K562 (cell line): Measurements from ENCODE around the gene ZNF775. TPM values are rescaled to one million over a fixed set of nuclear protein-coding genes. Genes with fewer than 3 reads are reported as not detected.
A peak's percentile ranks its signal among the peaks of the same experiment; 100 is the strongest.

Experiments used
- BCLAF1 ChIP-seq, 2 experiments: fragments of 450-650 bp in 1 of 2; IDR thresholded peaks; 2 replicates each; pipeline ENCODE4 v1.6.1; 2011 to 2017; ENCODE audit warnings: low read depth in 2 of 2, antibody characterized with exemption in 1 of 2, borderline replicate concordance in 1 of 2, low read length in 1 of 2, mild to moderate bottlenecking in 1 of 2, mixed read lengths in 1 of 2; ENCODE audit not compliant: control insufficient read depth in 1 of 2
- C11orf30 ChIP-seq: fragments of 450-650 bp; IDR thresholded peaks from 2 replicates; pipeline ENCODE4 v1.6.1; 2016; ENCODE audit warnings: low read depth, mild to moderate bottlenecking
- COPS2 ChIP-seq: fragments of 450-650 bp; conservative IDR thresholded peaks from 2 replicates; pipeline ENCODE4 v1.6.1; 2016; ENCODE audit warnings: mild to moderate bottlenecking, moderate library complexity
- ETV1 ChIP-seq: fragments of 450-650 bp; conservative IDR thresholded peaks from 2 replicates; pipeline ENCODE4 v1.6.1; 2016; ENCODE audit warnings: missing genetic modification characterization, control low read depth, low read depth, missing compliant biosample characterization
- FOXP4 ChIP-seq: sonication (generic); formaldehyde crosslinking; IDR thresholded peaks from 2 replicates; pipeline ENCODE4 v1.8.0; 2022; ENCODE audit warnings: mild to moderate bottlenecking, missing genetic modification reagents, borderline replicate concordance
- GTF2E2 ChIP-seq: fragments of 200-800 bp; sonication (Bioruptor generic); IDR thresholded peaks from 2 replicates; pipeline ENCODE4 v1.6.1; 2016; ENCODE audit warnings: missing genetic modification characterization, missing compliant biosample characterization
- HDAC2 ChIP-seq: fragments of 450-650 bp; IDR thresholded peaks from 2 replicates; pipeline ENCODE4 v1.6.1; 2016; ENCODE audit warnings: mild to moderate bottlenecking
- NR4A1 ChIP-seq, 2 experiments: fragments of 250-450 bp in 1 of 2; fragments of 450-650 bp in 1 of 2; sonication (Bioruptor Pico) in 1 of 2; IDR thresholded peaks; 2 replicates each; pipeline versions ENCODE4 v1.4.0 to v1.6.1; 2016 to 2020; ENCODE audit warnings: mild to moderate bottlenecking in 2 of 2, missing compliant biosample characterization in 1 of 2, missing genetic modification characterization in 1 of 2, moderate library complexity in 1 of 2
- PRDM10 ChIP-seq: fragments of 450-650 bp; IDR thresholded peaks from 2 replicates; pipeline ENCODE4 v1.6.1; 2018; ENCODE audit not compliant: partially characterized antibody
- PTBP1 ChIP-seq: fragments of 200-400 bp; formaldehyde crosslinking; IDR thresholded peaks from 2 replicates; pipeline ENCODE4 v1.6.1; 2017; ENCODE audit warnings: low read depth, low read length
- PTTG1 ChIP-seq: fragments of 450-650 bp; IDR thresholded peaks from 2 replicates; pipeline ENCODE4 v1.6.1; 2016; ENCODE audit warnings: low read depth, mild to moderate bottlenecking, missing genetic modification characterization, missing compliant biosample characterization
- PYGO2 ChIP-seq: fragments of 450-650 bp; IDR thresholded peaks from 2 replicates; pipeline ENCODE4 v1.6.1; 2016; ENCODE audit warnings: mild to moderate bottlenecking, missing genetic modification characterization, moderate library complexity, missing compliant biosample characterization
- TEAD1 ChIP-seq, 2 experiments: fragments of 450-650 bp in 1 of 2; sonication (generic) in 1 of 2; formaldehyde crosslinking; IDR thresholded peaks; 2 replicates each; pipeline versions ENCODE4 v1.4.0 to v1.8.0; 2020 to 2022; ENCODE audit warnings: mild to moderate bottlenecking in 2 of 2, missing genetic modification reagents in 1 of 2
- ZBTB17 ChIP-seq: fragments of 450-650 bp; formaldehyde crosslinking; IDR thresholded peaks from 2 replicates; pipeline ENCODE4 v1.4.0; 2020; ENCODE audit warnings: mild to moderate bottlenecking
- ZNF232 ChIP-seq: sonication (generic); formaldehyde crosslinking; IDR thresholded peaks from 2 replicates; pipeline ENCODE4 v1.8.0; 2022; ENCODE audit warnings: mild to moderate bottlenecking, missing genetic modification reagents
- ZNF24 ChIP-seq: fragments of 450-650 bp; IDR thresholded peaks from 2 replicates; pipeline ENCODE4 v1.6.1; 2016
- ZNF444 ChIP-seq: fragments of 250-450 bp; sonication (Bioruptor Pico); IDR thresholded peaks from 2 replicates; pipeline ENCODE4 v1.4.0; 2020; ENCODE audit warnings: mild to moderate bottlenecking, moderate library complexity
- ZNF699 ChIP-seq: fragments of 250-450 bp; sonication (Bioruptor Pico); IDR thresholded peaks from 2 replicates; pipeline ENCODE4 v1.8.0; 2021; ENCODE audit warnings: mild to moderate bottlenecking, moderate library complexity; ENCODE audit not compliant: insufficient replicate concordance
- polyA plus RNA-seq, 8 experiments: library from polyadenylated mRNA; depleted of rRNA in 4 of 8; stranded (reverse) in 5 of 8; unstranded in 3 of 8; fragments of >200 nt; fragmentation: Nextera tagmentation in 2 of 8; fragmentation: Illumina TruSeq in 1 of 8; extraction: Ambion mirVana in 2 of 8; extraction: Trizol in 1 of 8; gene quantifications; 2 replicates each; pipeline versions ENCODE4 v1.2.1 to v1.2.3, GENCODE V29; 2011 to 2014; ENCODE audit warnings: inconsistent platforms in 1 of 8, missing spikeins in 1 of 8
- total RNA-seq, 7 experiments: library from RNA; depleted of rRNA in 6 of 7; stranded (reverse); fragments of >200 nt in 6 of 7; fragmentation: Illumina TruSeq in 2 of 7; extraction: Trizol in 2 of 7; gene quantifications; 2 replicates each; pipeline versions ENCODE4 v1.2.1 to v1.2.3, GENCODE V29; 2011 to 2021; ENCODE audit warnings: low replicate concordance in 1 of 7

Gene ZNF775
- total and polyA plus RNA-seq, 9 of the 15 experiments (the other 6 are each of a cell fraction or from before 2014, with no cell fraction given), result 0.04 to 18.7 (median 4.9) TPM

- TF ChIP-seq FOXP4 (CRISPR knock-in tag) (peak; percentile 97), ZNF444 (no peak), PTTG1 (tag) (no peak), PYGO2 (tag) (no peak), HDAC2 (peak; percentile 27; the same call in 1 of the 2 replicates), NR4A1 (CRISPR knock-in tag; IDR thresholded peaks at IDR 0.05) (no peak; the same call in 1 of the 2 replicates), NR4A1 (tag; IDR thresholded peaks at IDR 0.05) (peak; percentile 85; the same call in 1 of the 2 replicates), TEAD1 (CRISPR knock-in tag; IDR thresholded peaks at IDR 0.05) (peak; percentile 21 to 65; a peak in 2 of 4 replicates), GTF2E2 (peak; percentile 91), PTBP1 (peak; percentile 93; the same call in 1 of the 2 replicates), ZNF232 (0 out of 2 replicates have a peak, but pooled peaks have one; percentile 63), C11orf30 (no peak; the same call in 1 of the 2 replicates), ZNF24 (peak; percentile 92), ZBTB17 (CRISPR knock-in tag) (0 out of 2 replicates have a peak, but pooled peaks have one; percentile 41), COPS2 (no peak), PRDM10 (no peak), ZNF699 (CRISPR knock-in tag) (no peak), BCLAF1 (IDR thresholded peaks at IDR 0.05; ENCODE audit: borderline replicate concordance in 1 of 2, control insufficient read depth in 1 of 2, low read depth in 2 of 2, low read length in 1 of 2) (peak in 1 of 2 experiments; percentile 86; a peak in 1 of 4 replicates), ETV1 (tag) (peak; percentile 77)
Observed at GRCh38 chr7:150404805-150405583, 25.9 kb downstream of the ZNF775 start (continued).
